ENCODE measurements around the gene COL13A1. TPM values are rescaled to one million over a fixed set of nuclear protein-coding genes. Genes with fewer than 3 reads are reported as not detected.

Gene COL13A1
- total RNA-seq, 1 donor from 2014 or later = 0.43 TPM

DNA sequence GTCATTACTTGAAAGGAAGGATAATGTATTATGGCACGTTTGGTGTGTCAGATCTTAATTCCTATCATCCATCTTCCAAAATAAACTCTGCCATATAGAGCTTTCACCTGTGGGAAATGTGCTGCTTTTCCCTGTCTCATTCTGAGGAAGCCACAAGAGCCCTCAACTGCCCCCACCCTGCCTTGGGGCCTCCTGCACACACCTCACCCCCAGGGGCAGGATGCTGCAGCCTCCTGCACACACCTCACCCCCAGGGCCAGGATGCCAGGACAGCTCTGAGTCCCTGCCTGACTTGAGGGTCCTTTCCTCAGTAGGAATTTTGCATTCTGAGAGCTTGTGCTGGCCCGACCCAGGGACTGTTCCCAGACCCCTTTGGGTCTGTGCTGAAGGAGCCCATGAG lies 67.1 kb downstream of the COL13A1 start:
- peaks cover 5% of the 10 kb centered on the region for H3K4me1 Mint-ChIP-seq (ENCODE audit: low read depth)
- TF ChIP-seq, protein P1, sequence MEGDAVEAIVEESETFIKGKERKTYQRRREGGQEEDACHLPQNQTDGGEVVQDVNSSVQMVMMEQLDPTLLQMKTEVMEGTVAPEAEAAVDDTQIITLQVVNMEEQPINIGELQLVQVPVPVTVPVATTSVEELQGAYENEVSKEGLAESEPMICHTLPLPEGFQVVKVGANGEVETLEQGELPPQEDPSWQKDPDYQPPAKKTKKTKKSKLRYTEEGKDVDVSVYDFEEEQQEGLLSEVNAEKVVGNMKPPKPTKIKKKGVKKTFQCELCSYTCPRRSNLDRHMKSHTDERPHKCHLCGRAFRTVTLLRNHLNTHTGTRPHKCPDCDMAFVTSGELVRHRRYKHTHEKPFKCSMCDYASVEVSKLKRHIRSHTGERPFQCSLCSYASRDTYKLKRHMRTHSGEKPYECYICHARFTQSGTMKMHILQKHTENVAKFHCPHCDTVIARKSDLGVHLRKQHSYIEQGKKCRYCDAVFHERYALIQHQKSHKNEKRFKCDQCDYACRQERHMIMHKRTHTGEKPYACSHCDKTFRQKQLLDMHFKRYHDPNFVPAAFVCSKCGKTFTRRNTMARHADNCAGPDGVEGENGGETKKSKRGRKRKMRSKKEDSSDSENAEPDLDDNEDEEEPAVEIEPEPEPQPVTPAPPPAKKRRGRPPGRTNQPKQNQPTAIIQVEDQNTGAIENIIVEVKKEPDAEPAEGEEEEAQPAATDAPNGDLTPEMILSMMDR (IDR thresholded peaks at IDR 0.05; ENCODE audit: unreplicated experiment) = no peak
- no peak overlapping the region for H3K27ac Mint-ChIP-seq
- no peak overlapping the region for H3K4me3 Mint-ChIP-seq (ENCODE audit: low read depth)
- peaks cover 45% of the 10 kb centered on the region for H3K27me3 Mint-ChIP-seq
- no peaks in the 10 kb centered on the region for H3K9me3 Mint-ChIP-seq (ENCODE audit: low read depth)
- H3K36me3 Mint-ChIP-seq (ENCODE audit: insufficient read depth) = no peaks in the 10 kb centered on the region
- no peak for DNase-seq (ENCODE audit: low spot score, unreplicated experiment)

DNA sequence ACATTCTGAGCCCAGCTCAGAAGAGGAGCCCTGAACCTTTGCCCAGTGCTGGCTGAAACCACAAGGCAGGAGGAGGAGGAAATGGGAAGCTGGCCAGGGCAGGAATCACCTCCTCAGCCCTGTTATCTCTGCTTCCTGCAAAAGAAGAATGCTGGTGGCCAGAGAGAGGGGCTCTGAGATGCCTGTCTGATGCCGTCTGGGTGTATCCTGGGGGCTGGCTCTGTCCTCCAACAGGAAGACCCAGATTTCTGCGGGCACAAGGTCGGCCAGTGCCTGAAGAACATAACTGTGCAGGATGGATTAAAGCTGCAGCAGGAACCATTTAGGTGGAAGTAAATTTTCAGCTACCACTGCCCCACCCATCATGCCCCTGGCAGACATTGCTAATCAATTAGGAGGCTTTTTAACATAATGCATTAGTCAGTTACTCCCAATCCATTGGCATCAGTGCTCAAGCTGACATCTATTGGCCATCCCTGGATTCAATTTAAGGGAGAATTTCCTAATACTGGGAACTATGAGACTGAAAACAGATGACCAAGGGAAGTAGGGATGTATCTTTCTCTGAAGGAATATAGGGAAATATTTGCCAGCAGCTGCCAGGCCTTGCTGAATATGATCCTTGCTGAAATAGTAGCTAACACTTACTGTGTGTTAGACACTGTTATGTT lies 67.7 kb downstream of the COL13A1 start:
- DNase-seq (ENCODE audit: low spot score, unreplicated experiment) = no peak
- H3K9me3 Mint-ChIP-seq (ENCODE audit: low read depth) = no peaks in the 10 kb centered on the region
- H3K27ac Mint-ChIP-seq = no peak overlapping the region
- no peak overlapping the region for H3K4me3 Mint-ChIP-seq (ENCODE audit: low read depth)
- no peaks in the 10 kb centered on the region for H3K36me3 Mint-ChIP-seq (ENCODE audit: insufficient read depth)
- peaks cover 47% of the 10 kb centered on the region for H3K27me3 Mint-ChIP-seq
- peaks cover 5% of the 10 kb centered on the region for H3K4me1 Mint-ChIP-seq (ENCODE audit: low read depth)
- TF ChIP-seq, protein P1 (IDR thresholded peaks at IDR 0.05; ENCODE audit: unreplicated experiment) = no peak

DNA sequence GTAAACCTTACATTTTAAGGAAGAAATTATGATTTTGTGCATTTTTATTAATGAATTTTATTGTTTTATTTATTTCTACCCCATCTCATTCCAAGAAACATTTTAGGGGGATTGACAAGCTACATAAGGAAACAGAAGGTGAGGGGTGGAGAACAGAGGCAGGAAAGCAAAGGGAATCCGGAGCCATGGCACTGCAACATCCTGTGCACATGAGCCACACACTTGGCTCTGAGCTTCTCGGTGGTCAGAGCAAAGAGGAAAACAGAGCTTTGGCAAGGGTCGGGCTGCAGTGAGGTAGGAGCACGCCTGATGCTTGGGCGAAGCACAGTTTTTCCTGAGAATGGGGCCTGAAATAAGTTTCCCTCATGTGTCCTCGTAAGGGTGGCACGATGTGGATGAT lies 68.9 kb downstream of the COL13A1 start:
- no peaks in the 10 kb centered on the region for H3K9me3 Mint-ChIP-seq (ENCODE audit: low read depth)
- peaks cover 5% of the 10 kb centered on the region for H3K4me1 Mint-ChIP-seq (ENCODE audit: low read depth)
- TF ChIP-seq, protein P1 (IDR thresholded peaks at IDR 0.05; ENCODE audit: unreplicated experiment) = no peak
- no peaks in the 10 kb centered on the region for H3K36me3 Mint-ChIP-seq (ENCODE audit: insufficient read depth)
- no peak overlapping the region for H3K4me3 Mint-ChIP-seq (ENCODE audit: low read depth)
- H3K27me3 Mint-ChIP-seq = peaks cover 36% of the 10 kb centered on the region
- no peak overlapping the region for H3K27ac Mint-ChIP-seq
- no peak for DNase-seq (ENCODE audit: low spot score, unreplicated experiment)

DNA sequence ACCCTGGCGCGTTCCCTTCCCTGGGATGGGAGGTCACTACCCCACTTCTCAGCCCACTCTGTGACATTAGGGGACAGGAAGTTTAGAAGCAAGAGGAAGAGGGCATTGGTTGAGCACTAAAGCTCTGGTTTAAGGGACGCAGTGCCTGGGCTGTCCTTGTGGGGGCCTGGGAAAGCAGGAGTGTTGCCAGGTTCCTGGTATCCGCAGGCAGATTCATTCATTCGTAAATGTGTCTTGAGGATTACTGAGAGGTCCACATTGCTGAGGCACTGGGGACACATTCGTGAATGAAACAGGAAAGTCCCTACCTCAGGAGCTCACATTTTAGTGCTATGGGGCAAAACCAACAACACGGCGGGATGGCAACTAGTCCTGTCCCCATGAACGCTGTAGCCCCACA lies 69.4 kb downstream of the COL13A1 start:
- no peak for DNase-seq (ENCODE audit: low spot score, unreplicated experiment)

DNA sequence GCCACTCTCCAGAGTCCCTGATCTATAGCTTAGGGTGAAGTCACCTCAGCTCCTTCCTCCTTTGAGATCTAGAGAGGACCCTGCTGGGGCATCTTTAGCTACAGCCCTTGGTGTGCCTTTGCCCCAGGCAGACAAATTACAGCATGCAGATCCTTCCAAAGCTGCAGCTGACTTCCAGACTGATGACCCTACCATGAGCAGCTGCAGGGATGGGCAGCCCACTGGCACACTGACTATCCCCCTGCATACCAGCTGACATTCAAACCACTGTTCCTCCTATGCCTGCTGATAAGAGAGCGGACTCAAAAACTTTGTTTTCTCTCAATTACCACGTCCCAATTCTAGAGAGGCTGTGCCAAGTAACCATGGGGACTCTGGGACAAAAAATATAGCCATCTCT lies 70.6 kb downstream of the COL13A1 start:
- TF ChIP-seq, protein P1 (IDR thresholded peaks at IDR 0.05; ENCODE audit: unreplicated experiment) = no peak
- Mint-ChIP-seq H3K4me3 (ENCODE audit: low read depth) (no peak overlapping the region), H3K4me1 (ENCODE audit: low read depth) (no peaks in the 10 kb centered on the region), H3K9me3 (ENCODE audit: low read depth) (no peaks in the 10 kb centered on the region), H3K27ac (no peak overlapping the region), H3K27me3 (peaks cover 45% of the 10 kb centered on the region), H3K36me3 (ENCODE audit: insufficient read depth) (no peaks in the 10 kb centered on the region)
- DNase-seq (ENCODE audit: low spot score, unreplicated experiment) = no peak

More for the DNA sequence above, 69.4 kb downstream of the COL13A1 start:
- TF ChIP-seq, protein P1 (IDR thresholded peaks at IDR 0.05; ENCODE audit: unreplicated experiment) = no peak
- Mint-ChIP-seq H3K27ac (no peak overlapping the region), H3K27me3 (peaks cover 38% of the 10 kb centered on the region), H3K9me3 (ENCODE audit: low read depth) (no peaks in the 10 kb centered on the region), H3K36me3 (ENCODE audit: insufficient read depth) (no peaks in the 10 kb centered on the region), H3K4me3 (ENCODE audit: low read depth) (no peak overlapping the region), H3K4me1 (ENCODE audit: low read depth) (peaks cover 5% of the 10 kb centered on the region)

All from progenitor cell of endocrine pancreas (in vitro differentiated cells).